Inflammatory macrophage treated with lipopolysaccharide for 1 hour (primary cell): Measurements from ENCODE around the gene BIRC7.
A peak's percentile ranks its signal among the peaks of the same experiment; 100 is the strongest.

Source experiments
- DNase-seq, 2 donors: peaks; one replicate each; pipeline ENCODE4 v3.0.0-alpha.2; 2020 to 2022

BIRC7 gene

GRCh38 chr20:63268671-63269439 is 33.1 kb downstream of the BIRC7 start:
- DNase-seq, result no peak

DNA sequence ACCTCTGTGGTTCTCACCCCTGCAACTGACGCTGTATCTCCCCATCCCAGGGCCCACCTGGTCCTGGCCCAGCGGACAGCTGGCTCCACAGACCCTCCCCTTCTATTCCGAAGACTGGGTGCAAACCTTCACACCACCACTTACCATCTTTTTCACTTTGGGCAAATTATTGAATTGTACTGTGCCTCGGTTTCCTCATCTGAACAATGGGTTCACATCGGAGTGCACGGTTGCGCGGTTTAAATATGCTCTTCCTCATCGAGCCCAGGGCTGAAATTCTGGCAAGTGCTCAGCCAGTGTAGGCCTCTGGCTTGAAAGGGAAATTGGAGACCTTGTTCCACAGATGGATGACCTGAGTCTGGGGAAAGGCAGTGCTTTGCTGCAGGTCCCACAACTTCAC is 34.0 kb downstream of the BIRC7 start:
- DNase-seq, result no peak

DNA sequence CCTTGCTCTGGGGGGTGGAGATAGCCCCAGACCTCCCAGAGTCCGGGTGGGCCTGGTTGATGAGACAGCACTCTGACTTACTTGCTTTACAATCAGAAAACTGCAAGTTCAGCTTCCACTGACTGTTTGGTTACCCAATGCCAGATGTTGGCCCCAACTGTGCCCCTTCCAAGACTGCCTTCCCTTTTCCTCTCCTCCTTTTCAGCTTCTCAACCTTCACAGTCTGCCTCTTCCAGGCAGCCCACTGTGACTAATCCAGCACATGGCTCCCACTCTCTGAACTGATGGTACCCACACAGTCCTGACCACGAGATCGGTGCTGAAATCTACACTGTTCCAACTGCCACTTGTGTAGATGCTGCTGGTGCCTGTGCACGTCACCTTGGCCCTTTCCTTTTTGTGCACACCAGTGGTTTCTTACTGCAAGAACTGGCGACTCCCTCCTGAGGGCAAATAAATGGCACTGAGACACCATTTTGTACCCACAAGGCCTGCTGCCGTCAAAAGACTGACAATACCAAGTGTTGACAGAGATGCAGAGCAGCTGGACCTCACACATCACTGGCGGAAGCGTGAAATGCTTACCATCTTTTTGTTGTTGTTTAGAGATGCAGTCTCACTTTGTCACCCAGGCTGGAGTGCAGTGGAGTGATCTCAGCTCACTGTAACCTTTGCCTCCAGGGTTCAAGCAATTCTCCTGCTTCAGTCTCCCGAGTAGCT is 35.1 kb downstream of the BIRC7 start:
- DNase-seq, result no peak

GRCh38 chr20:63272105-63273058 is 36.7 kb downstream of the BIRC7 start, which contains the start of gene ARFGAP1:
Gene ARFGAP1, plus strand, starts transcription at chr20:63272813. Its CDS starts 2,768 bp downstream, at chr20:63275581.
- DNase-seq, result peak; percentile 87 to 89

DNA sequence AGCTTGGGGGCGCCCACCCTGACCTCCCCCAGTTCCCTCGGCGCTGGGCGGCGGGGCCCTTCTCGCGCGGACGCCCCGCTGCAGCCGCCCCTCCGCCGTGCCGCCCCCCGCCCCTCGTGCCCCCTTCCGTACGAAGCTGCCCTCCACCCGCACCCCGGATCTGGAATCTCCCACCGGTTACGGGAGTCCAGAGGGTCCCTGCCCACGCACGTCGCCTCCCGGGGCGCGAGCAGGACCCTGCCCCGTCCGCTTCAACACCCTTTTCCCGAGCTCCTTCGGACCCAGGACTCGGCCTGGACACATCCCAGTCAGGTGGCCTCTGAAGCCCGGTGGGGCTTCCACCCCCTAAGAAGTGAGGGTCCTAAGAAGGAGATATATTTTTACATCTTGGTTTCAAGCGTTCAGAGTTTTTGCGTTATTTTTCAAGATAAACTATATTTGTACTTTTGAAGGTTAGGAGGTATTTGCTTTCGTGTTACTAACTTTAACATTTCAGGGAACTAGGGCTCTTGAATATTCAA is 37.4 kb downstream of the BIRC7 start:
- peak in 1 of 2 donors; percentile 22 for DNase-seq

- DNase-seq, result peak in 1 of 2 donors; percentile 12
These were observed 38.1 kb downstream of the BIRC7 start for GRCh38 chr20:63273635-63274380.

GRCh38 chr20:63274381-63275228 is 38.9 kb downstream of the BIRC7 start:
- DNase-seq, result no peak

- no peak for DNase-seq
These were observed 40.1 kb downstream of the BIRC7 start for GRCh38 chr20:63275825-63276224.

DNA sequence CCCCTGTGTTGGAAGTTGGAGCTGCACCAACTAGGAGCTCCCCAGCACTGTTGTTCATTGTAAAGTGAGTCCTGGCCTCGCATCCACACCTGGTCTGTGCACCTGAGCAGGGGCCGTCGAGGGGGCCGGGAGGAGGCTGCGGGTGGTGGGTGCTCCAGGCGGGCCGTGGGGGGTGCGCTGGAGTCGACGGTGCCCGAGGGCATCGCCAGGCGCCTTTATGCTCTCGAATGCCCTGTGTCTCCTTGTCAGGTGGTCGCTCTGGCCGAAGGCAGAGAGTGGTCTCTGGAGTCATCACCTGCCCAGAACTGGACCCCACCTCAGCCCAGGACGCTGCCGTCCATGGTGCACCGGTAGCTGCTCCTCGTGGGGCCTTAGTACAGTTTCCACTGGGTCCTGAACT is 41.3 kb downstream of the BIRC7 start:
- no peak for DNase-seq

- DNase-seq, result no peak
These were observed 42.0 kb downstream of the BIRC7 start for GRCh38 chr20:63277466-63278272.

DNA sequence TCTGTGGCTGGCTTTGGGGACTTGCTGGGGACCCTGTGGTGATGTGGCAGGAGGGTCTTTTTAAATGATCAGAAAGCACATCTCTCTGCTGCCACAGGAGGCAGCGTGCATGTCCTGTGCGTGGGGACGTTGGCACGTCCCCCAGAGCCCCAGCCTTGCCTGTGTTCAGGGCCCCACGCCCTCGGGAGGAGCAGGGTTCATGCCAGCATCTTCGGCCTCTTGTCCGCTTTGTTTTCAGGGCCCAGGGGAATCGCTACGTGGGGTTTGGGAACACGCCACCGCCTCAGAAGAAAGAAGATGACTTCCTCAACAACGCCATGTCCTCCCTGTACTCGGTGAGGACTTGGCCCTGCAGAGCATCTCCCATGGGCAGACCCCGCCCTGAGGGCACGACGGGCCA is 43.0 kb downstream of the BIRC7 start:
- DNase-seq, result no peak

GRCh38 chr20:63279931-63280330 is 44.2 kb downstream of the BIRC7 start:
- no peak for DNase-seq

DNA sequence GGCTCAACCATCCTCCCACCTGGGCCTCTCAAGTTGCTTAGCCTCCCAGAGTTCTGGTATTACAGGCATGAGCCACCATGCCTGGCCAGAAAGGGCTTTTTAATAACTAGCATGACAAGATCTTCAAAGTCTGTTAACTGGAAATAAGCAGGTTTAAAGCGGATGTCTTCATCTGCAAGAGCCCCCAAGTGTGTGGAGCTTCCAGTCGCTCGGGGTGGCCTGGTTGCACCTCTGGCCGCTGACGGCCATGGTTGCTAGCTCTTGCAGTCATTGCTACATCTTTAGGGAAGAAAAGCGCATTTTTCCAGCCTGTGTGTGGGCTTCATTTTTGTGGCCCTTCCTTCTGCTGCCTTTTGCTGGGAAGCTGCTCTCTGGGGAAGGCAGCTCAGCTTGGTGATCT is 44.7 kb downstream of the BIRC7 start:
- DNase-seq, result no peak

- DNase-seq, result no peak
These were observed 45.3 kb downstream of the BIRC7 start for GRCh38 chr20:63280929-63281545.

GRCh38 chr20:63281742-63282665 is 46.3 kb downstream of the BIRC7 start:
- no peak for DNase-seq

DNA sequence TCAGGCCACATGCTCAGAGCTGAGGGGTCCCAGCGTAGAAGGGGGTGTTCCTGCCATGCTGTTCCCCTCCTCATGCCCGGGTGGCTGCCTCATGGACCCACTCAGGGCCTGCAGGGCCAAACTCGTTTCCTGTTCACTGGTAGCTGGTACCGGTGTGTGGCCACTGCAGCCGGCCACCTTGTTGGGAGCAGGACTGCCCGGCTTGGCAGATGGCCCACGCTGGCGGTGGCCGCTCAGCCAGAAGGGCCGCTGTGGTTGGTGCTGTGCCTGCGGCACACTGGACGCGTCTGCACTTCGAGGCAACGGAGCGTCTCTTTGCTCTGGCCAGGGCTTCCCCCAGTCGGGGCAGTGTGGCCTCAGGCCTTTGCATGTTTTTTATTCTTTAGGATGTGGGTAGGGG is 47.2 kb downstream of the BIRC7 start:
- no peak for DNase-seq

DNA sequence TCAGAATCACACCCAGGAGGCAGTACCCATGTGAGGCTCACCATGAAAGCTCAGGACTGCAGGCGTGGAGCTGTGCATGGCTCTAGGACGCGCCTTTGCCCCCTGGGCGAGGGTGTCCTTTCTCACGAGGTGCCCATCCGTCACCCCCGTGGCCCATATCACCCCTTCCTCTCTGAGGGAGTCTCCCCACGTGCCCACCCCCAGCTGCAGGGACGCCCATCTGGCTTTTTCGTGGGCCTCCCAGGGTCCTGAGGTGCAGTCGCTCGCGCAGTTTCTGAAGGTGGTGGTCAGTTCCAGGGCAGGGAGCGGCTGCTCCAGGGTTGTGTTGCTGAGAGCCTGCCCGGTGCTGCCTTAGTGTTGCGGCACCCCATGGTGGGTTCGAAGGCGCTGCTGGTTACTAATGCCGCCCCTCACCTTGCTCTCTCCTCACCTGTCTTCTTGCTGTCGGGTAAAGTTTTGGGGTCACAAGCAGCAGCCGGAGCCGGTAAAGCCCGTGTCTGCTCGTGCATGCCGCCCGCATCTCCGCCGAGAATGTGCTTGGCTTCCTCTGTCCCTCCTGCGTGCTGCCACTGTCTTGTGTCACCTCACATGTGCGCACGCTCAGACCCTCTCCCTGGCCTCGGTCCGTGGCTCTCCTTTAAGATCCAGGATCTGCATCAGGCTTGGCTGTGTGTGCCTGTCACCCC is 47.8 kb downstream of the BIRC7 start:
- no peak for DNase-seq

DNA sequence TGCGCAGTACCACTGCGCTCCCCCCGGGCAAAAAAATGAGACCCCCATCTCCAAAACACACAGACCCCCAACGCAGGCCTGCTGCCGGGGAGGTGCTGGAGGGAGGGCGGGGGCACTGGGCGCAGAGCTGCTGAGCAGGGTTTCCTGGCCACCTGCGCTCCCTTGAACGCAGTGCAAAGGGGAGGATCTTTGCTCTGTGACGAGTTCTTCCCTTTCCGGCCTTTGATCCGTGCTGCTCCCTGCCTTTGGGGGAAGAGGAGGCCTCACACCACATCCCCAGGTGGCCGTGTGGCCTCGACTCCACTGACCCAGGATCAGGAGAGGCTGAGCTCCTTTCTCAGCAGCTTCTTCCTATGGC is 48.4 kb downstream of the BIRC7 start:
- DNase-seq, result no peak
